ENCODE results near the gene CDC42EP4.

CDC42EP4 gene

DNA sequence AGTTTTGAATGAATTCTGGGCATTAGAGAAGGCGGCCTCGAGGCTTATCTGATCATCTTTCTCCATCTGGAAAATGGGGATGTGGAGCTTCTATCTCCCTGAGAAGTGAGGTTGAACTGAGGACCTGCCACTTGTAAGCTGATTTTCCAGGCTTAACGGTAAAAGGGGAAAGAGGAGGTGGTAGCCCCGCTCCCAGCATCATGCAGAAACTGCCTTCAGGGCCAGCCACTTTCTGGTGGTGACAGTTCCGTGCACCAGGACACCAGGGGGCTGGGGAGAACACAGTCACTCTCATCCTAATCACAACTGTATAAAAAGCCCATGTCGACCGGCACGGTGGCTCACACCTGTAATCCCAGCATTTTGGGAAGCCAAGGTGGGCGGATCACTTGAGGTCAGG, 29.2 kb downstream of the CDC42EP4 start:
- Histone ChIP-seq H3K27ac (no peak overlapping the region), H3K9me3 (ENCODE audit: control insufficient read depth, low read length) (no peaks in the 10 kb centered on the region)

GRCh38 chr17:73281928-73282327, 29.9 kb downstream of the CDC42EP4 start:
- peaks cover 16% of the 10 kb centered on the region for H3K79me2 ChIP-seq
- no peak overlapping the region for H3K27ac ChIP-seq
- H3K9me3 ChIP-seq (ENCODE audit: control insufficient read depth, low read length) = no peaks in the 10 kb centered on the region
- H3K4me1 ChIP-seq = peaks cover 12% of the 10 kb centered on the region
- no peaks in the 10 kb centered on the region for H3K36me3 ChIP-seq (ENCODE audit: control insufficient read depth, insufficient read depth, low read length)
- no peak overlapping the region for H3K4me2 ChIP-seq (ENCODE audit: low read length)
- H3K27me3 ChIP-seq (ENCODE audit: control insufficient read depth, insufficient read depth, low read length) = no peaks in the 10 kb centered on the region
- TF ChIP-seq, protein P1, sequence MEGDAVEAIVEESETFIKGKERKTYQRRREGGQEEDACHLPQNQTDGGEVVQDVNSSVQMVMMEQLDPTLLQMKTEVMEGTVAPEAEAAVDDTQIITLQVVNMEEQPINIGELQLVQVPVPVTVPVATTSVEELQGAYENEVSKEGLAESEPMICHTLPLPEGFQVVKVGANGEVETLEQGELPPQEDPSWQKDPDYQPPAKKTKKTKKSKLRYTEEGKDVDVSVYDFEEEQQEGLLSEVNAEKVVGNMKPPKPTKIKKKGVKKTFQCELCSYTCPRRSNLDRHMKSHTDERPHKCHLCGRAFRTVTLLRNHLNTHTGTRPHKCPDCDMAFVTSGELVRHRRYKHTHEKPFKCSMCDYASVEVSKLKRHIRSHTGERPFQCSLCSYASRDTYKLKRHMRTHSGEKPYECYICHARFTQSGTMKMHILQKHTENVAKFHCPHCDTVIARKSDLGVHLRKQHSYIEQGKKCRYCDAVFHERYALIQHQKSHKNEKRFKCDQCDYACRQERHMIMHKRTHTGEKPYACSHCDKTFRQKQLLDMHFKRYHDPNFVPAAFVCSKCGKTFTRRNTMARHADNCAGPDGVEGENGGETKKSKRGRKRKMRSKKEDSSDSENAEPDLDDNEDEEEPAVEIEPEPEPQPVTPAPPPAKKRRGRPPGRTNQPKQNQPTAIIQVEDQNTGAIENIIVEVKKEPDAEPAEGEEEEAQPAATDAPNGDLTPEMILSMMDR (IDR thresholded peaks at IDR 0.05) = no peak
- H2AFZ ChIP-seq = no peak overlapping the region
- no peak overlapping the region for H3K4me3 ChIP-seq (ENCODE audit: low read depth, low read length)
- no peak overlapping the region for H3K9ac ChIP-seq

More for the DNA sequence above, 29.2 kb downstream of the CDC42EP4 start:
- Histone ChIP-seq H3K4me2 (ENCODE audit: low read length) (no peak overlapping the region), H2AFZ (no peak overlapping the region), H3K27me3 (ENCODE audit: control insufficient read depth, insufficient read depth, low read length) (no peaks in the 10 kb centered on the region), H3K79me2 (peaks cover 23% of the 10 kb centered on the region), H3K4me1 (peaks cover 12% of the 10 kb centered on the region), H3K4me3 (ENCODE audit: low read depth, low read length) (no peak overlapping the region), H3K36me3 (ENCODE audit: control insufficient read depth, insufficient read depth, low read length) (no peaks in the 10 kb centered on the region), H3K9ac (no peak overlapping the region)
- TF ChIP-seq, protein P1 (IDR thresholded peaks at IDR 0.05) = no peak

- Histone ChIP-seq H3K27ac (no peak overlapping the region), H3K27me3 (ENCODE audit: control insufficient read depth, insufficient read depth, low read length) (no peaks in the 10 kb centered on the region), H3K9ac (no peak overlapping the region), H3K4me3 (ENCODE audit: low read depth, low read length) (no peak overlapping the region), H3K4me1 (peaks cover 10% of the 10 kb centered on the region), H3K79me2 (peaks cover 4% of the 10 kb centered on the region), H2AFZ (no peak overlapping the region), H3K9me3 (ENCODE audit: control insufficient read depth, low read length) (no peaks in the 10 kb centered on the region), H3K4me2 (ENCODE audit: low read length) (no peak overlapping the region), H3K36me3 (ENCODE audit: control insufficient read depth, insufficient read depth, low read length) (no peaks in the 10 kb centered on the region)
- TF ChIP-seq, protein P1 (IDR thresholded peaks at IDR 0.05) = no peak
Observed at GRCh38 chr17:73280191-73280590, 31.6 kb downstream of the CDC42EP4 start.

DNA sequence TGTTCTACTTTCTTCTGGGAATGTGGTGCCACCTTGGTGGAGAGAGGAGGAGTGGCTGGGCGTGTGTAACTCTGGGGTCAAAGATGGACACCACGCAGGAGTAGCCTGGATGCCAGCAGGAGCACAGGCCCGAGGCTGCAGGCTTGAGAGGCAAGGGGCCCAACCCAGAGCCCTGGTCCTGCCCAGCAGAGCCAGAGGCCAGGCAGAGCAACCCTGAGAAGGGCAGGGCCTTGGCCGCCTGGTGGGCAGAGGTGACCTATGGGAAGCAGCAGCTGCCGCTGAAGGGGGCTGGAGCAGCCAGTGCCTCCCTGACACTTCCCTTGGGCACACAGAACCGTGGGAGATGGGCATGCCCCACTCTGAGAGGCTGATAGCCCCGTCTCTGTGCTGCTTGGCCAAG, 32.1 kb downstream of the CDC42EP4 start:
- Histone ChIP-seq H3K9me3 (ENCODE audit: control insufficient read depth, low read length) (no peaks in the 10 kb centered on the region), H3K27me3 (ENCODE audit: control insufficient read depth, insufficient read depth, low read length) (no peaks in the 10 kb centered on the region), H3K9ac (no peak overlapping the region), H3K79me2 (peaks cover 4% of the 10 kb centered on the region), H3K36me3 (ENCODE audit: control insufficient read depth, insufficient read depth, low read length) (no peaks in the 10 kb centered on the region), H3K4me3 (ENCODE audit: low read depth, low read length) (no peak overlapping the region), H3K4me2 (ENCODE audit: low read length) (no peak overlapping the region), H3K4me1 (peaks cover 10% of the 10 kb centered on the region), H2AFZ (no peak overlapping the region), H3K27ac (no peak overlapping the region)
- TF ChIP-seq, protein P1 (IDR thresholded peaks at IDR 0.05) = no peak
